HG02981 (cell line): ENCODE data around the gene MCFD2.
A peak's percentile ranks its signal among the peaks of the same experiment; 100 is the strongest.

Experiments used
- ATAC-seq: cut with Tn5 transposase; IDR thresholded peaks from one replicate; pipeline ENCODE4 v1.9.1; 2021; ENCODE audit warnings: mild to moderate bottlenecking, moderate library complexity; ENCODE audit not compliant: unreplicated experiment

The MCFD2 gene

DNA sequence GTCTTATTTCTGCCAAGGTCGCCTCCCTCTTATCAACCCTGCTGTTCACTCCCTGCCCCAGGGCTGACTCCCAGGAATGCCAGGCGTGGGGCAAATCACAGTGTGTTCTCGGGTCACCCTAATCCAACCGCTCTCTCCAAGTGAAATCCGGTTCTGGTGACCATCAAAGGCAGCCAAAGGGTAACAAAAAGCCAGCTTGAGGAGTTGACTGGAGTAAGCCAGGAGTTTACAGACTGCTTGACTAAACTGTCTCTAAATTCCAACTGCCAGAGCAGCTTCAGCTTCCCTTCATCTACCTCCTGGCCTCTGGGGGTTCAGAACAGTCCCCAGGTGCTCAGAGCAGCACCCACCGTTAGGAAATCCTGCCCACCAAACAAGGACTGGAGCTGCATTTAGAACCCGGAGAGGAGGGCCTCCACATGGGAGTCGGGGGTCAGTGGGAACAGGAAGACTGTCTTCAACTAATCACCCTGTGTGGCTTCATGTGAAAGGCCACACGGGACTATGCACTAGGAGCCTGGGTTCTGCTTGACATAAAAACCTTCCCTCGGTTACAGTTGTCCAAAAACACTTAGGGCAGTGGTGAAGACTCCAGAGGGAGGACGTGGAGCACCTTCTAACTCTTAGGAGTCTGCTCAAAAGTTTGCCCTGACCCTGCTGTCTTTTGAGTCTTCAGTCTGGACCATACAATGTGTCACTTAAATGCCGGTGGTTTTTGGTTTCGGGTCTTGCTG is 24.2 kb upstream of the MCFD2 start:
- no peak for ATAC-seq

- ATAC-seq: no peak
Measured at GRCh38 chr2:46937471-46937901, 21.9 kb upstream of the MCFD2 start.

DNA sequence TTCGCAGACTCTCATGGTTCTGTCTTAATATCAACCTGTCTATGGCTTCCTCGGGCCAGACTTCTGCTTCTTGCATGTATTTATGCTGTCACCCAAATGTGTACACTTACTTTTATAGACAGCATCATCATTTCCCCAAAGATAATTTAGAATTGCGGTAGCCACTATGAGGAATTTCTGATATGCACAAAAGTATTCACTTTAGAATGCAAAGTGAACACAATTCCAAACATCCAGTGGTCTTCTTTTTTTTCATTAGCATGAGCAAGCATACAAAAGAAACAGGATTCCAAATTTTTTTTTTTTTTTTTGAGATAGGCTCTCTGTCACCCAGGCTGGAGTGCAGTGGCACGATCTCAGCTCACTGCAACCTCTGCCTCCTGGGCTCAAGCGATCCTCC is 21.0 kb upstream of the MCFD2 start:
- ATAC-seq: no peak

- no peak for ATAC-seq
Measured at GRCh38 chr2:46935071-46935470, 19.5 kb upstream of the MCFD2 start.

GRCh38 chr2:46929612-46930011 is 14.0 kb upstream of the MCFD2 start:
- ATAC-seq: no peak

- ATAC-seq: no peak
Measured at GRCh38 chr2:46926863-46927262, 11.3 kb upstream of the MCFD2 start.

GRCh38 chr2:46925474-46926351 is 10.1 kb upstream of the MCFD2 start:
- ATAC-seq: no peak

- ATAC-seq: no peak
Measured at GRCh38 chr2:46924608-46925007, 9.0 kb upstream of the MCFD2 start.

GRCh38 chr2:46924038-46924437 is 8.4 kb upstream of the MCFD2 start:
- ATAC-seq: no peak

- no peak for ATAC-seq
Measured at GRCh38 chr2:46923041-46923528, 7.5 kb upstream of the MCFD2 start.

DNA sequence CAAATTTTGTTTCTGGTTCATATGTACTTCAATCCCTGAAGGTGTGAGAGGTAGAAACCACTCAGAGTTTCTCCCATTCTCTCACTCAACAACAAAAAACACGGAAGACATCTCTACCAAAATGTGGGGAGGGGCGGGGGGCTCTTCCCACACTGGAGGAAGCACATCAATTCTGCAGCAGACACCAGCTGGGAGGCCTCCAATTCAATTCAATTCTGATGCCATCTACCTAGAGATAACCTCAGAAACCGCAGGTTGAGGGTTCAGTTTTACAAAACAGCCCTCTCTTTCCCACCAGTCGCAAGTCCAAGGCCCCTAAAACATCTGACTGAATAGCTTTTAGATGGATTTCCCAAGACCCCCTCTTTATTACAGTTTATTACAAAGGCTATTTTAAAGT is 7.0 kb upstream of the MCFD2 start:
- ATAC-seq: no peak

GRCh38 chr2:46921676-46922448 is 6.3 kb upstream of the MCFD2 start:
- no peak for ATAC-seq

DNA sequence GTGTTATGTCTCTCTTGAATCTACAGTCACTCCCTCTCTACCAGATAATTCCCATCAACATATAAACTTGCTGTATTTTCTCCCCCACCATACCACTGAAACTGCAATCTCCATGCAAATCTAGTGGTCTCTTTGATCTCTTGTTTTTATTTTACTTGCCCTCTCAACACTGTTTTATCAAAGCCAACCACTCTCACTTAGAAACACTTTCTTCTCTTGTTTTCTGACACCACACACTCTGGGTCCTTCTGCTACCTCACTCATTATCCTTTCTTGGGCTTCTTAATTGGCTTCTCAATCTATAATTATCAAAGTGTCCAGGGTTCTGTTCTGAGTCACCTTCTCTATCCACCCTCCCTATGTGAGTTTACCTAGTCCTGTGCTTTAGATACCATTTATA is 2.0 kb upstream of the MCFD2 start:
- no peak for ATAC-seq

GRCh38 chr2:46915811-46916630 is 415 bp upstream of the MCFD2 start:
- ATAC-seq: peak; percentile 63

DNA sequence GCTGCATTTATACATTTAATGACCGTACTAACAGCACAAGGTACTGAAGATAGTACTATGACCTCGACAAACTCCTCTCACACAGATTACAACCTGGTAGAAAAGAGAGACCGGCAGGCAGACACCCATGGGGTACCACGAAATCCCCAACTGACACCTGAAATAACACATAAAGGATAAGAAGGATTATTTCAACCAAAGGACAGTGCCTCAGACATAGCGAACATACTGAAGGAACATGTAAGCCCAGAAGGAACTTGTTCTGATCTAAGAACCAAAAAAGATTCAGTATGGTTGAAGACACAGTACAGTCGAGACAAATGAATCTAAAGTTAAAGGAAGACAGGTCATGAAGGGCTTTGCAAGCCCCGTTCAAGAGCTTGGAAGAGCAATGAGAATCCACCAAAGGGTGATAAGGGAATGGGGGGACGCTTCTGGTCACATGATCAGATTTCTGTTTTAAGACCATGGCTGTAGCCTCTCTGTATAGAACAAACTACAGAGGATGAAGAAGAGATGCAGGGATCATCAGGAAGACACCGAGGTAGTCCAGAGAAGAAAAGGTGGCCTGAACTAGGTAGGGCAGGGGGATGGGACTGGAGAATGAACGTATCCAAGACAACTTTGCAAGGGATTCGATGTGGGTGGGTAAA is 902 bp downstream of the MCFD2 start:
- no peak for ATAC-seq

DNA sequence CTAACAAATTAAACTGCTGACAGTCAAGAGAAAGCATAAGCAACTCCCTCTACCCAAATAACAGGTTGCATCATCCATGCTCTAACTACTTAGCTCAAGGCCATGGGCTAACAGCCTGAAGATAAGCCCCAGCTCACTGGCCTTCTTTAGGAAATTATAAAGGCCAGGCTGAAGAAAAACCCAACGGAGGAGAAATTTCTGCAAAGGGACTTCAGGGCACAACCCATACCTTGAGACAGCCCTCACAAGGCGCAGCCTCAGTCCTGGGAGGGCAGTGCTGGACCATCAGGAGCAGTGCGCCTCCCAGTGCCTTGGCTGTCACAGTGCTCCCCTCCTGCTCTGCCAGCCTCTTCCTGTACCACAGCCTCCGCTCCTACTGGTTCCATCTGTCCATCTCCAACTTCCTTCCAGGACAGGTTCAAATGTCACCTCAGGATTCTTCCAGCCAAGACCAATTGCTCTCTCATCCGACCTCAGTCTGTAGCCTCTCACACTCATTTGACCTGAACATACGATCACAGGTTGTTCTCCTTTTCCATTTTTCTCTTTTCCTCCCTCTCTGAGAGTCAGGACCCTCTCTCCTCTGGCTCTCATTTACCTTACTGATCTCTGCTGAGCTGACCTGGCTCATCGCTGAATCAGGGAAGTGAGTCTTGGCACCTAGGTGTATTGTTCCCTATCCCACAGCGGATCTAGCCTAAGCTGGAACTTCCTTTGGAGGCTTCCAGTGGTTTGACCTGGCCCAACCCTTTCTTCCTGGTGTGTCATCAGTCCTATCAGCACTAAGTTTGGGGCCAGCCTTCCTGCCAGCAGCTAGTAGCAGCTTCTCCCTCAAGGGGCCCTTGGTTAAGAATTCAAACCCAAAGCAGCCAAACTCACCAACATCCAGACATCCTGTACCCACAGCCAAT is 1.9 kb downstream of the MCFD2 start:
- ATAC-seq: no peak

GRCh38 chr2:46909771-46910419 is 5.7 kb downstream of the MCFD2 start:
- peak; percentile 84 for ATAC-seq

DNA sequence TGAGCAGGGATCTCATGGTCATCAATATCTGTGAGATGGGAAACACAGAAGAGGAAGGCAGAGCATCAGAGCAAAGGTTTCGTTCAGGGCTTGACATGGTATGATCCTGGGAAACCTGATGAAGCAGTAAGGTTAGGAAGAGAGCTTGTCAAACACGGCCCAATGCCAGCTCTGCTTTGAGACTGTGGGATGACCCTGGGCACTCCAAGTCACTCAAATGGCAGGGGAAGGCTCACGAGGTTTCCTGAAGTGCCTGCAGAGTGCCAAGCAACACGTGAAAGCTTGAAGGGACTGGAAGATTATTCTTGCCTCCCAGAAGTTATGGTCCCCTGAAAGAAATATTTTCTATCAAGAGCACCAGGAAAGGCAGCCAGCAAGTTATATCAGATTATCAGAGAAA is 6.5 kb downstream of the MCFD2 start:
- ATAC-seq: no peak
